ENCODE results near the gene MAP4K3. TPM values are rescaled to one million over a fixed set of nuclear protein-coding genes. Genes with fewer than 3 reads are reported as not detected.

Gene MAP4K3
- total RNA-seq, 1 donor from 2014 or later: 38.5 TPM

- TF ChIP-seq POLR2A (IDR thresholded peaks at IDR 0.05) (no peak), CTCF (IDR thresholded peaks at IDR 0.05) (no peak), POLR2AphosphoS5 (IDR thresholded peaks at IDR 0.05; ENCODE audit: insufficient read depth in 1 of 2, low read depth in 1 of 2) (no peak)
- no peak overlapping the region for H3K27ac ChIP-seq
- H3K27me3 ChIP-seq: no peaks in the 10 kb centered on the region
- H3K4me1 ChIP-seq: no peaks in the 10 kb centered on the region
- no peak for DNase-seq (ENCODE audit: extremely low spot score in 2 of 2)
- H3K4me3 ChIP-seq: no peak overlapping the region
- H3K36me3 ChIP-seq: peaks cover 0 to 23% of the 10 kb centered on the region in 2 donors
- no peaks in the 10 kb centered on the region for H3K9me3 ChIP-seq
- intact Hi-C loops (cut with DNase I): no loop called here
Measured at GRCh38 chr2:39265315-39265714, 171.8 kb downstream of the MAP4K3 start.

GRCh38 chr2:39264733-39265132 lies 172.4 kb downstream of the MAP4K3 start:
- H3K9me3 ChIP-seq: no peaks in the 10 kb centered on the region
- H3K27ac ChIP-seq: no peak overlapping the region
- H3K4me3 ChIP-seq: no peak overlapping the region
- no peak for DNase-seq (ENCODE audit: extremely low spot score in 2 of 2)
- intact Hi-C loops (cut with DNase I): no loop called here
- no peak for TF ChIP-seq POLR2AphosphoS5 (IDR thresholded peaks at IDR 0.05; ENCODE audit: insufficient read depth in 1 of 2, low read depth in 1 of 2)
- no peak for TF ChIP-seq POLR2A (IDR thresholded peaks at IDR 0.05)
- no peak for TF ChIP-seq CTCF (IDR thresholded peaks at IDR 0.05)
- peaks cover 0 to 28% of the 10 kb centered on the region in 2 donors for H3K36me3 ChIP-seq
- no peaks in the 10 kb centered on the region for H3K27me3 ChIP-seq
- no peaks in the 10 kb centered on the region for H3K4me1 ChIP-seq

- TF ChIP-seq POLR2AphosphoS5 (IDR thresholded peaks at IDR 0.05; ENCODE audit: insufficient read depth in 1 of 2, low read depth in 1 of 2) (no peak), POLR2A (IDR thresholded peaks at IDR 0.05) (no peak), CTCF (IDR thresholded peaks at IDR 0.05) (no peak)
- no peaks in the 10 kb centered on the region for H3K27me3 ChIP-seq
- intact Hi-C loops (cut with DNase I): no loop called here
- no peaks in the 10 kb centered on the region for H3K9me3 ChIP-seq
- DNase-seq (ENCODE audit: extremely low spot score in 2 of 2): no peak
- H3K36me3 ChIP-seq: peaks cover 0 to 44% of the 10 kb centered on the region in 2 donors
- H3K27ac ChIP-seq: no peak overlapping the region
- H3K4me1 ChIP-seq: no peaks in the 10 kb centered on the region
- H3K4me3 ChIP-seq: no peak overlapping the region
Measured at GRCh38 chr2:39260087-39260486, 177.0 kb downstream of the MAP4K3 start.

GRCh38 chr2:39256040-39256439 lies 181.0 kb downstream of the MAP4K3 start:
- Histone ChIP-seq H3K4me1 (no peaks in the 10 kb centered on the region), H3K4me3 (no peak overlapping the region), H3K36me3 (peaks cover 0 to 64% of the 10 kb centered on the region in 2 donors), H3K27me3 (no peaks in the 10 kb centered on the region), H3K9me3 (no peaks in the 10 kb centered on the region), H3K27ac (no peak overlapping the region)
- DNase-seq (ENCODE audit: extremely low spot score in 2 of 2): no peak
- intact Hi-C loops (cut with DNase I): no loop called here
- TF ChIP-seq POLR2A (IDR thresholded peaks at IDR 0.05): no peak
- TF ChIP-seq CTCF (IDR thresholded peaks at IDR 0.05): no peak
- no peak for TF ChIP-seq POLR2AphosphoS5 (IDR thresholded peaks at IDR 0.05; ENCODE audit: insufficient read depth in 1 of 2, low read depth in 1 of 2)

GRCh38 chr2:39252888-39253518 lies 184.1 kb downstream of the MAP4K3 start:
- Histone ChIP-seq H3K4me1 (no peaks in the 10 kb centered on the region), H3K9me3 (no peaks in the 10 kb centered on the region), H3K4me3 (no peak overlapping the region), H3K36me3 (peaks cover 0 to 51% of the 10 kb centered on the region in 2 donors), H3K27ac (no peak overlapping the region), H3K27me3 (no peaks in the 10 kb centered on the region)
- intact Hi-C loops (cut with DNase I): no loop called here
- no peak for DNase-seq (ENCODE audit: extremely low spot score in 2 of 2)
- TF ChIP-seq CTCF (IDR thresholded peaks at IDR 0.05) (no peak), POLR2AphosphoS5 (IDR thresholded peaks at IDR 0.05; ENCODE audit: insufficient read depth in 1 of 2, low read depth in 1 of 2) (no peak), POLR2A (IDR thresholded peaks at IDR 0.05) (no peak)

Data from vagina (tissue), 2 donors.